Esophagus muscularis mucosa (tissue), 4 donors: ENCODE data around the gene DTWD1. TPM values are rescaled to one million over a fixed set of nuclear protein-coding genes. Genes with fewer than 3 reads are reported as not detected.

Source experiments
- DNase-seq: peaks from one replicate; pipeline ENCODE4 v3.0.0-alpha.2; 2017; ENCODE audit errors: extremely low spot score
- H3K27ac ChIP-seq, 4 donors: fragments of 200-600 bp; sonication (generic); replicated peaks in 1 of 4; 1 replicate in 3 of 4; 2 replicates in 1 of 4; pipeline ENCODE4 v1.5.1; 2016 to 2019; ENCODE audit warnings: mild to moderate bottlenecking in 1 of 4
- H3K27me3 ChIP-seq, 4 donors: fragments of 200-600 bp; sonication (generic); one replicate each; pipeline versions ENCODE4 v1.5.1 to v1.6.0; 2016 to 2019
- H3K36me3 ChIP-seq, 4 donors: fragments of 200-600 bp; sonication (generic); one replicate each; pipeline ENCODE4 v1.5.1; 2016 to 2019
- H3K4me1 ChIP-seq, 4 donors: fragments of 200-600 bp; sonication (generic); one replicate each; pipeline ENCODE4 v1.5.1; 2016 to 2019
- H3K4me3 ChIP-seq, 4 donors: fragments of 200-600 bp; sonication (generic); 1 replicate in 2 of 4; 2 replicates in 2 of 4; pipeline ENCODE4 v1.5.1; 2016 to 2019; ENCODE audit warnings: mild to moderate bottlenecking in 4 of 4, moderate library complexity in 1 of 4
- H3K9me3 ChIP-seq, 4 donors: fragments of 200-600 bp; sonication (generic); 1 replicate in 3 of 4; 2 replicates in 1 of 4; pipeline ENCODE4 v1.5.1; 2016 to 2019
- EP300 ChIP-seq: sonication (generic); formaldehyde crosslinking; IDR thresholded peaks from one replicate; pipeline ENCODE4 v1.6.1; 2017; ENCODE audit warnings: antibody characterized with exemption
- POLR2A ChIP-seq: fragments of 450-650 bp; IDR thresholded peaks from one replicate; pipeline ENCODE4 v1.6.1; 2017; ENCODE audit warnings: antibody characterized with exemption, moderate library complexity, mild to moderate bottlenecking, low read depth
- POLR2AphosphoS5 ChIP-seq, 2 donors: sonication (generic); formaldehyde crosslinking; IDR thresholded peaks; one replicate each; pipeline ENCODE4 v1.6.1; 2017; ENCODE audit warnings: antibody characterized with exemption in 2 of 2
- WGBS: methylation state at CpG from one replicate; pipeline ENCODE4 v1.1.5; 2018; 5-methylcytosine and 5-hydroxymethylcytosine counted together
- intact Hi-C: fragments of 100-400 bp; cut with DNase I; formaldehyde crosslinking; loops from one replicate; pipeline ENCODE4 v1.15.1; 2023
- total RNA-seq, 4 donors: library from RNA; depleted of rRNA; stranded (reverse); fragments of >200 nt; gene quantifications; one replicate each; pipeline versions ENCODE4 v1.1.0 to v1.2.1, GENCODE V29; 2016
- TF ChIP-seq, protein P1 (sequence below), 3 experiments: fragments of 200-600 bp in 2 of 3; fragments of 450-650 bp in 1 of 3; sonication (generic) in 2 of 3; IDR thresholded peaks; one replicate each; pipeline ENCODE4 v1.5.1; 2017 to 2019; ENCODE audit warnings: antibody characterized with exemption in 3 of 3, mild to moderate bottlenecking in 2 of 3, moderate library complexity in 1 of 3

The DTWD1 gene
- total RNA-seq, 4 donors from 2014 or later, result 21.0 to 35.3 (median 27.8) TPM

DNA sequence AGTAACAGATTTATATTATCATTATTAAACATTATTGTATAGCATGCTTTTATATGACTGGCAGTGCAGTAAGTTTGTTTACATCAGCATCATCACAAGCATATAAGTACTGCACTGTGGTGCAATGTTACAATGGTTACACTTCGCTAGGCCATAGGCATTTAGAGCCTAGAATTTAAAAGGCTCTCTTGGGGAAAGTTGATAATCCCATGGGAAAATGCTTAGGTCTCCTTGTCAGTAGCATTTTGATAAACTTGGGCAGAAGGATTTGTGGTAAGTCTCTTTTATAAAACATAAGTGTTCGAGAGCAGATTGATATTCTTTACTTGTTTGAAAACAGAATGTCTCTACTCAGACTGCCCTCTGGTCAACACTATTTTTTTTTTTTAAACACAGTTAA is 7.5 kb downstream of the DTWD1 start:
- Histone ChIP-seq H3K9me3 (peaks cover 2 to 8% (median 6%) of the 10 kb centered on the region in 4 donors), H3K4me1 (peaks cover 3 to 23% (median 9%) of the 10 kb centered on the region in 4 donors), H3K4me3 (no peak overlapping the region), H3K36me3 (peaks cover 0 to 65% (median 35%) of the 10 kb centered on the region in 4 donors), H3K27ac (no peak overlapping the region), H3K27me3 (no peaks in the 10 kb centered on the region)
- intact Hi-C loops, result loop anchor here (10.0 kb wide), 1 partner anchor 506 kb away; no protein-coding TSS in a partner anchor
- no peak for TF ChIP-seq POLR2AphosphoS5 (IDR thresholded peaks at IDR 0.05)
- TF ChIP-seq, protein P1, sequence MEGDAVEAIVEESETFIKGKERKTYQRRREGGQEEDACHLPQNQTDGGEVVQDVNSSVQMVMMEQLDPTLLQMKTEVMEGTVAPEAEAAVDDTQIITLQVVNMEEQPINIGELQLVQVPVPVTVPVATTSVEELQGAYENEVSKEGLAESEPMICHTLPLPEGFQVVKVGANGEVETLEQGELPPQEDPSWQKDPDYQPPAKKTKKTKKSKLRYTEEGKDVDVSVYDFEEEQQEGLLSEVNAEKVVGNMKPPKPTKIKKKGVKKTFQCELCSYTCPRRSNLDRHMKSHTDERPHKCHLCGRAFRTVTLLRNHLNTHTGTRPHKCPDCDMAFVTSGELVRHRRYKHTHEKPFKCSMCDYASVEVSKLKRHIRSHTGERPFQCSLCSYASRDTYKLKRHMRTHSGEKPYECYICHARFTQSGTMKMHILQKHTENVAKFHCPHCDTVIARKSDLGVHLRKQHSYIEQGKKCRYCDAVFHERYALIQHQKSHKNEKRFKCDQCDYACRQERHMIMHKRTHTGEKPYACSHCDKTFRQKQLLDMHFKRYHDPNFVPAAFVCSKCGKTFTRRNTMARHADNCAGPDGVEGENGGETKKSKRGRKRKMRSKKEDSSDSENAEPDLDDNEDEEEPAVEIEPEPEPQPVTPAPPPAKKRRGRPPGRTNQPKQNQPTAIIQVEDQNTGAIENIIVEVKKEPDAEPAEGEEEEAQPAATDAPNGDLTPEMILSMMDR (IDR thresholded peaks at IDR 0.05), result no peak
- TF ChIP-seq POLR2A, result no peak
- TF ChIP-seq EP300, result no peak
- DNase-seq, result no peak
- 71% methylated on average over 2 of the region's 2 CpGs for WGBS

GRCh38 chr15:49637857-49638256 is 17.0 kb downstream of the DTWD1 start:
- 72% methylated on average over 4 of the region's 4 CpGs for WGBS
- intact Hi-C loops, result loop anchor here (10.0 kb wide), 1 partner anchor 357 kb away; no protein-coding TSS in a partner anchor
- Histone ChIP-seq H3K9me3 (no peaks in the 10 kb centered on the region), H3K36me3 (peaks cover 9 to 32% (median 18%) of the 10 kb centered on the region in 4 donors), H3K27ac (peak overlapping the region; percentile 52 to 67 (median 58)), H3K27me3 (no peaks in the 10 kb centered on the region), H3K4me1 (peaks cover 0 to 22% (median 19%) of the 10 kb centered on the region in 4 donors), H3K4me3 (peak overlapping the region in 3 of 4 donors; percentile 14 to 19 (median 17))
- no peak for TF ChIP-seq EP300
- TF ChIP-seq POLR2AphosphoS5 (IDR thresholded peaks at IDR 0.05), result no peak
- TF ChIP-seq, protein P1 (IDR thresholded peaks at IDR 0.05), result no peak
- TF ChIP-seq POLR2A, result no peak
- DNase-seq, result no peak

DNA sequence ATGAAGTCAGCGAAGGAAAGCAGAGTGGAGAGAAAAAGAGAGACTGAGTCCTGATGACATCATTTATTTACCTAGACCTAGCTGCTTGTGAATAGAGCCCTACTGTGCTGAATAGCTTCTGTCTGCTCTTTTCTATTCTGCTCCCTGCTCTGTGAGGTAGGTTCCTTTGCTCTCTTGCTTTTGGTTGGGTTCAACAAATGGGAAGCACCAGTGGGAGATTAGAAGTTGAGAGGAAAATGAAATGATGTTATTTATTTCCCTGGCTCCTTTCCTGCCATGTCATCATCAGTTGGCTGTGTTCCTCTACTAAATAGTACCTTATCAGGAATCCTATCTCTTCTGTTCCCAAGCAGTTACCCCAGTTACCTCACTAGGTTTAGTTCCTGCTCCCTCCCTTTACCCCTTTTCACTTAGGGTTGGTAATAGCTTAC is 23.5 kb downstream of the DTWD1 start:
- no peak for DNase-seq
- no peaks in the 10 kb centered on the region for H3K36me3 ChIP-seq
- TF ChIP-seq EP300 (no peak), POLR2A (no peak), POLR2AphosphoS5 (IDR thresholded peaks at IDR 0.05) (no peak)
- TF ChIP-seq, protein P1 (IDR thresholded peaks at IDR 0.05), result no peak
- H3K4me1 ChIP-seq, result peaks cover 18 to 32% (median 28%) of the 10 kb centered on the region in 4 donors
- H3K27me3 ChIP-seq, result no peaks in the 10 kb centered on the region
- WGBS, result 100% methylated on average over 1 of the region's 1 CpG
- intact Hi-C loops, result no loop called here
- H3K27ac ChIP-seq, result peak overlapping the region; percentile 24 to 60 (median 46)
- H3K4me3 ChIP-seq, result no peak overlapping the region
- peaks cover 0 to 3% (median 0%) of the 10 kb centered on the region in 4 donors for H3K9me3 ChIP-seq

- H3K9me3 ChIP-seq, result peaks cover 0 to 3% (median 0%) of the 10 kb centered on the region in 4 donors
- DNase-seq, result no peak
- TF ChIP-seq POLR2A, result no peak
- TF ChIP-seq EP300, result no peak
- TF ChIP-seq POLR2AphosphoS5 (IDR thresholded peaks at IDR 0.05), result no peak
- TF ChIP-seq, protein P1 (IDR thresholded peaks at IDR 0.05), result no peak
- H3K27ac ChIP-seq, result peak overlapping the region; percentile 24 to 60 (median 46)
- intact Hi-C loops, result no loop called here
- H3K4me3 ChIP-seq, result no peak overlapping the region
- H3K36me3 ChIP-seq, result no peaks in the 10 kb centered on the region
- no peaks in the 10 kb centered on the region for H3K27me3 ChIP-seq
- H3K4me1 ChIP-seq, result peaks cover 18 to 38% (median 28%) of the 10 kb centered on the region in 4 donors
These were observed 24.4 kb downstream of the DTWD1 start for GRCh38 chr15:49645277-49645676.

- Histone ChIP-seq H3K9me3 (peaks cover 0 to 3% (median 0%) of the 10 kb centered on the region in 4 donors), H3K27me3 (no peaks in the 10 kb centered on the region), H3K4me1 (peaks cover 18 to 38% (median 28%) of the 10 kb centered on the region in 4 donors), H3K36me3 (no peaks in the 10 kb centered on the region), H3K4me3 (no peak overlapping the region), H3K27ac (peak overlapping the region; percentile 24 to 60 (median 46))
- no peak for TF ChIP-seq POLR2AphosphoS5 (IDR thresholded peaks at IDR 0.05)
- no peak for TF ChIP-seq POLR2A
- intact Hi-C loops, result no loop called here
- DNase-seq, result no peak
These were observed 25.1 kb downstream of the DTWD1 start for GRCh38 chr15:49645941-49646340.
